Measurements from ENCODE around the gene CDH20. TPM values are rescaled to one million over a fixed set of nuclear protein-coding genes. Genes with fewer than 3 reads are reported as not detected.

The CDH20 gene
- total RNA-seq, 1 experiment from 2014 or later = not detected

DNA sequence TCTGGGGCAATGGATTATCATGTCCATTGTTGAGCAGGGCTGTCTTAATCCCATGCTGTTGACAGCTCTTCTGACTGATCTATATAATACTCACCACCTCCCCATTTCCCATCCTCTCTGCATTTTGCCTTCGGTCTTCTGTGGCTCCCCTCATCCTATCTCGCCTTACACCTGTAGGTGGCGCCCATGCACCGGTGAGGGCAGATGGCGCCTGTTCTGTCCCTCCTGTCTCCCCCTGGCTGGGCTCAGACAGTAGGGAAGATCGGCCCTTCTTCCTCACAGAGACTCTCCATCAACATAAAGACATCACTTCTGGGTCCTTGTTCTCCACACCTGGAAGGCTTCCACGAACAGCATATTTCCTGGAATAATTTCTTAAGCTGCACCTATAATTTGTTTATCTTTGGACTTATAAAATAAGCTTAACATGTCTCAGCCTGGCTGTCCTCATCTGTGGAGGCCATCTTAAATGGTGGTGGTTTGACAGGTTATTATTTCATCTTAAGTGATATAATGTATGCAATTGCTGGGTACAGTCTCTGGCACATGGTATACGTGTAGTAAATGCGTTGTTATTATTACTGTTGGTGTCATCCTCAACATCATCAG is 10.9 kb upstream of the CDH20 start:
- Histone ChIP-seq H3K9me3 (ENCODE audit: low read length) (no peaks in the 10 kb centered on the region), H3K9ac (ENCODE audit: low read length) (no peak overlapping the region), H3K27ac (ENCODE audit: low read length) (no peak overlapping the region), H3K4me2 (ENCODE audit: low read length) (no peak overlapping the region), H3K79me2 (ENCODE audit: low read length) (no peaks in the 10 kb centered on the region), H3K4me1 (ENCODE audit: insufficient read depth, low read length) (no peaks in the 10 kb centered on the region), H3K36me3 (ENCODE audit: low read depth, low read length) (no peaks in the 10 kb centered on the region), H3K9me2 (replicated peaks; ENCODE audit: low read length) (no peaks in the 10 kb centered on the region), H3F3A (ENCODE audit: low read length, unreplicated experiment) (no peaks in the 10 kb centered on the region), H2AFZ (ENCODE audit: low read length) (no peak overlapping the region; the same call in 1 of the 2 replicates), H3K27me3 (ENCODE audit: low read length) (0 out of 2 replicates have a peak, but pooled peaks cover 4% of the 10 kb centered on the region), H3K4me3 (ENCODE audit: low read length) (no peak overlapping the region), H4K20me1 (ENCODE audit: low read length) (no peaks in the 10 kb centered on the region)
- POLR2A ChIA-PET (ENCODE audit: unreplicated experiment) = no interaction called here
- no TSS peak for BruUV-seq (replicated peaks)
- CTCF ChIA-PET = interaction anchor here (0.6 to 1.0 kb wide), 2 partner anchors 180 to 463 kb away, joined by 3 to 11 read pairs; no protein-coding TSS in a partner anchor
- intact Hi-C loops (cut with micrococcal nuclease) = loop anchor here (1.0 kb wide), 1 partner anchor 180 kb away; no protein-coding TSS in a partner anchor
- peak; percentile 66 for DNase-seq
- TF ChIP-seq, protein P1, sequence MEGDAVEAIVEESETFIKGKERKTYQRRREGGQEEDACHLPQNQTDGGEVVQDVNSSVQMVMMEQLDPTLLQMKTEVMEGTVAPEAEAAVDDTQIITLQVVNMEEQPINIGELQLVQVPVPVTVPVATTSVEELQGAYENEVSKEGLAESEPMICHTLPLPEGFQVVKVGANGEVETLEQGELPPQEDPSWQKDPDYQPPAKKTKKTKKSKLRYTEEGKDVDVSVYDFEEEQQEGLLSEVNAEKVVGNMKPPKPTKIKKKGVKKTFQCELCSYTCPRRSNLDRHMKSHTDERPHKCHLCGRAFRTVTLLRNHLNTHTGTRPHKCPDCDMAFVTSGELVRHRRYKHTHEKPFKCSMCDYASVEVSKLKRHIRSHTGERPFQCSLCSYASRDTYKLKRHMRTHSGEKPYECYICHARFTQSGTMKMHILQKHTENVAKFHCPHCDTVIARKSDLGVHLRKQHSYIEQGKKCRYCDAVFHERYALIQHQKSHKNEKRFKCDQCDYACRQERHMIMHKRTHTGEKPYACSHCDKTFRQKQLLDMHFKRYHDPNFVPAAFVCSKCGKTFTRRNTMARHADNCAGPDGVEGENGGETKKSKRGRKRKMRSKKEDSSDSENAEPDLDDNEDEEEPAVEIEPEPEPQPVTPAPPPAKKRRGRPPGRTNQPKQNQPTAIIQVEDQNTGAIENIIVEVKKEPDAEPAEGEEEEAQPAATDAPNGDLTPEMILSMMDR (conservative IDR thresholded peaks at IDR 0.05; ENCODE audit: low read depth, low read length) = peak; percentile 85
- no peak for TF ChIP-seq EZH2 (IDR thresholded peaks at IDR 0.05; ENCODE audit: low read length, unreplicated experiment)
- ATAC-seq = peak; percentile 80

DNA sequence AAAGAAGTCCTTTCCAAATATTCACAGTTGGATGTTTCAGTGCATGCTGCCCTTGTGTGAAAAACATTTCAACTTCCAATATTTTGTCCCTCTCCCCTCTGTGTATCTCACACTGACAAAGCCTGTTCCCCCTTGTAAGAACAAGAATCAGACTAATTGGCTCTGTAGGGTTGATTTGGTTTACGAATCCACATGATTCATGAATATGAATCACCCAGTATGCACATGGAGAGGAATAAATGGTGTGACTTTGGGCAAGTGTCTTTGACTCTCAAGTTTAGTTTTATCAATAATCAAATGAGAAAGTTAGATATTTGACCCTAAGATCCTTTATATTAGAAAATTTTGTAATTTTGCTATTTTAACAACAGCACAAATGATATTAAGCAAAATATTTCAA is 9.3 kb upstream of the CDH20 start:
- TF ChIP-seq EZH2 (IDR thresholded peaks at IDR 0.05; ENCODE audit: low read length, unreplicated experiment) (no peak), EZH2phosphoT487 (IDR thresholded peaks at IDR 0.05; ENCODE audit: borderline replicate concordance, low read length) (no peak)
- TF ChIP-seq, protein P1 (conservative IDR thresholded peaks at IDR 0.05; ENCODE audit: low read depth, low read length) = no peak
- no peak overlapping the region for H3K27ac ChIP-seq (ENCODE audit: low read length)
- no peaks in the 10 kb centered on the region for H3K4me1 ChIP-seq (ENCODE audit: insufficient read depth, low read length)
- no peak for ATAC-seq
- no peaks in the 10 kb centered on the region for H3K36me3 ChIP-seq (ENCODE audit: low read depth, low read length)
- H3K4me3 ChIP-seq (ENCODE audit: low read length) = no peak overlapping the region
- no peak overlapping the region for H3K9ac ChIP-seq (ENCODE audit: low read length)
- POLR2A ChIA-PET (ENCODE audit: unreplicated experiment) = no interaction called here
- H3K4me2 ChIP-seq (ENCODE audit: low read length) = no peak overlapping the region
- no TSS peak for BruUV-seq (replicated peaks)
- H3K27me3 ChIP-seq (ENCODE audit: low read length) = 0 out of 2 replicates have a peak, but pooled peaks cover 11% of the 10 kb centered on the region
- no peaks in the 10 kb centered on the region for H4K20me1 ChIP-seq (ENCODE audit: low read length)
- H3K9me3 ChIP-seq (ENCODE audit: low read length) = no peaks in the 10 kb centered on the region
- H2AFZ ChIP-seq (ENCODE audit: low read length) = no peak overlapping the region
- no peaks in the 10 kb centered on the region for H3F3A ChIP-seq (ENCODE audit: low read length, unreplicated experiment)
- CTCF ChIA-PET = no interaction called here
- H3K79me2 ChIP-seq (ENCODE audit: low read length) = no peaks in the 10 kb centered on the region
- intact Hi-C loops (cut with micrococcal nuclease) = no loop called here
- H3K9me2 ChIP-seq (replicated peaks; ENCODE audit: low read length) = no peaks in the 10 kb centered on the region
- DNase-seq = peak; percentile 2

DNA sequence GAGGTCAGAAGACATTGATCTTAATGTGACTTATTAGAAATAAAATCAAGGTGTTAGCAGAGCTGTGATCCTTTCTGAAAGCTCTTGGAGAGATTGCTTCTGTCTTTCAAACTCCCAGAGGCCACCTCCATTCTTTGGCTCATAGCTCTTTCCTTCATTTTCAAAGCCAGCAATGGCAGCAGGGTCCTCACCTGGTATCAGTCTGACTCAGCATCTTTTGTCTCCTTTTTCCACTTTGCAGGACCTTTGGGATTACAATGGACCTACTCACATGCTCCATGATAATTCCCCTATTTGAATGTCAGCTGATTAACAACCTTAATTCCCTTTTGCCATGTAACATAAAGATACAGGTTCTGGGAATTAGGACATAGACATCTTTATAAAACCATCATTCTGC is 6.8 kb upstream of the CDH20 start:
- H3K27me3 ChIP-seq (ENCODE audit: low read length) = 0 out of 2 replicates have a peak, but pooled peaks cover 11% of the 10 kb centered on the region
- H3K9ac ChIP-seq (ENCODE audit: low read length) = no peak overlapping the region
- no peaks in the 10 kb centered on the region for H4K20me1 ChIP-seq (ENCODE audit: low read length)
- H3K9me2 ChIP-seq (replicated peaks; ENCODE audit: low read length) = no peaks in the 10 kb centered on the region
- no peaks in the 10 kb centered on the region for H3F3A ChIP-seq (ENCODE audit: low read length, unreplicated experiment)
- intact Hi-C loops (cut with micrococcal nuclease) = no loop called here
- ATAC-seq (no peak), DNase-seq (no peak)
- H3K9me3 ChIP-seq (ENCODE audit: low read length) = no peaks in the 10 kb centered on the region
- no peak overlapping the region for H3K4me2 ChIP-seq (ENCODE audit: low read length)
- no TSS peak for BruUV-seq (replicated peaks)
- H2AFZ ChIP-seq (ENCODE audit: low read length) = no peak overlapping the region
- no peaks in the 10 kb centered on the region for H3K4me1 ChIP-seq (ENCODE audit: insufficient read depth, low read length)
- POLR2A ChIA-PET (ENCODE audit: unreplicated experiment) = interaction anchor here (0.6 kb wide), 1 partner anchor 112 kb away, joined by 3 read pairs; no protein-coding TSS in a partner anchor
- no peaks in the 10 kb centered on the region for H3K36me3 ChIP-seq (ENCODE audit: low read depth, low read length)
- H3K79me2 ChIP-seq (ENCODE audit: low read length) = no peaks in the 10 kb centered on the region
- TF ChIP-seq EZH2 (IDR thresholded peaks at IDR 0.05; ENCODE audit: low read length, unreplicated experiment) = no peak
- TF ChIP-seq, protein P1 (conservative IDR thresholded peaks at IDR 0.05; ENCODE audit: low read depth, low read length) = no peak
- TF ChIP-seq EZH2phosphoT487 (IDR thresholded peaks at IDR 0.05; ENCODE audit: borderline replicate concordance, low read length) = no peak
- no peak overlapping the region for H3K27ac ChIP-seq (ENCODE audit: low read length)
- H3K4me3 ChIP-seq (ENCODE audit: low read length) = no peak overlapping the region
- CTCF ChIA-PET = no interaction called here
